IMR-90 (cell line): ENCODE results near the gene SRRM2.

Experiments used
- MAFK ChIP-seq: IDR thresholded peaks from 2 replicates; pipeline ENCODE4 v1.6.1; 2012; ENCODE audit warnings: low read depth, low read length, improper control_type of control experiment
- POLR2A ChIP-seq: IDR thresholded peaks from 2 replicates; pipeline ENCODE4 v1.6.1; 2012; ENCODE audit warnings: mild to moderate bottlenecking, low read depth, low read length
- RAD21 ChIP-seq: IDR thresholded peaks from 2 replicates; pipeline ENCODE4 v1.6.1; 2012; ENCODE audit warnings: low read length, improper control_type of control experiment
- RFX5 ChIP-seq: IDR thresholded peaks from 2 replicates; pipeline ENCODE4 v1.8.0; 2012; ENCODE audit warnings: low read depth, mild to moderate bottlenecking, low read length, moderate library complexity
- TF ChIP-seq, protein P1 (sequence below): conservative IDR thresholded peaks from 2 replicates; pipeline ENCODE4 v1.5.1; 2012; ENCODE audit warnings: mild to moderate bottlenecking, low read depth, low read length, improper control_type of control experiment

DNA sequence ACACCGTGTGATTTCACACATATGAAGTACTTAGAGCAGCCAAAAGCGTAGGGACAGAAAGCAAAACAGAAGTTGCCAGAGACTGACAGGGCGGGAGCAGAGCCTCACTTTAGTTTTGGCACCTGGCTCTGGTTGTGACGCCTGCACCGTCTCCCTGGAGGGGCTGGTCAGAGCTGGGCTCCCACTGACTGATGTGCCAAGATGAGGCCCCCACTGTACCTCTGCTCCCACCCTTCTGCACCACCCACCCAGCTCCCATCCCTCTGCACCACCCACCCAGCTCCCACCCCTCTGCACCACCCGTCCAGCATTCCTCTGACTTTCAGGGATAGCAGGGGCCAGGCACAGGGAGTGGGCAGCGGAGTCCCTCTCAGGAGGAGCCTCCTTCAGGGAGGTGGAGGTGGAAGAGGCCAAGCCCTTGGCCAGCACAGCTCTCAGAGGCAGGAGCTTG lies 61.4 kb downstream of the SRRM2 start:
- no peak for TF ChIP-seq POLR2A
- TF ChIP-seq, protein P1, sequence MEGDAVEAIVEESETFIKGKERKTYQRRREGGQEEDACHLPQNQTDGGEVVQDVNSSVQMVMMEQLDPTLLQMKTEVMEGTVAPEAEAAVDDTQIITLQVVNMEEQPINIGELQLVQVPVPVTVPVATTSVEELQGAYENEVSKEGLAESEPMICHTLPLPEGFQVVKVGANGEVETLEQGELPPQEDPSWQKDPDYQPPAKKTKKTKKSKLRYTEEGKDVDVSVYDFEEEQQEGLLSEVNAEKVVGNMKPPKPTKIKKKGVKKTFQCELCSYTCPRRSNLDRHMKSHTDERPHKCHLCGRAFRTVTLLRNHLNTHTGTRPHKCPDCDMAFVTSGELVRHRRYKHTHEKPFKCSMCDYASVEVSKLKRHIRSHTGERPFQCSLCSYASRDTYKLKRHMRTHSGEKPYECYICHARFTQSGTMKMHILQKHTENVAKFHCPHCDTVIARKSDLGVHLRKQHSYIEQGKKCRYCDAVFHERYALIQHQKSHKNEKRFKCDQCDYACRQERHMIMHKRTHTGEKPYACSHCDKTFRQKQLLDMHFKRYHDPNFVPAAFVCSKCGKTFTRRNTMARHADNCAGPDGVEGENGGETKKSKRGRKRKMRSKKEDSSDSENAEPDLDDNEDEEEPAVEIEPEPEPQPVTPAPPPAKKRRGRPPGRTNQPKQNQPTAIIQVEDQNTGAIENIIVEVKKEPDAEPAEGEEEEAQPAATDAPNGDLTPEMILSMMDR: no peak
- TF ChIP-seq RAD21: no peak
- no peak for TF ChIP-seq RFX5
- TF ChIP-seq MAFK: no peak
